Ishikawa (cell line): ENCODE measurements around the gene UBAC2.

Source experiments
- CEBPB ChIP-seq: IDR thresholded peaks from 2 replicates; pipeline ENCODE4 v1.6.1; 2012
- CREB1 ChIP-seq: IDR thresholded peaks from 2 replicates; pipeline ENCODE4 v1.6.1; 2012; ENCODE audit warnings: low read depth
- EGR1 ChIP-seq: IDR thresholded peaks from 2 replicates; pipeline ENCODE4 v1.6.1; 2012
- EP300 ChIP-seq: IDR thresholded peaks from 2 replicates; pipeline ENCODE4 v1.6.1; 2012; ENCODE audit warnings: borderline replicate concordance
- FOXM1 ChIP-seq: IDR thresholded peaks from 2 replicates; pipeline ENCODE4 v1.6.1; 2012; ENCODE audit warnings: low read depth, borderline replicate concordance
- NFIC ChIP-seq: IDR thresholded peaks from 2 replicates; pipeline ENCODE4 v1.6.1; 2012
- RAD21 ChIP-seq: IDR thresholded peaks from 2 replicates; pipeline ENCODE4 v1.6.1; 2012; ENCODE audit warnings: low read depth
- TAF1 ChIP-seq: IDR thresholded peaks from 2 replicates; pipeline ENCODE4 v1.6.1; 2012; ENCODE audit warnings: low read depth, mild to moderate bottlenecking
- TCF12 ChIP-seq: IDR thresholded peaks from 2 replicates; pipeline ENCODE4 v1.6.1; 2012; ENCODE audit warnings: low read depth
- TEAD4 ChIP-seq: IDR thresholded peaks from 2 replicates; pipeline ENCODE4 v1.6.1; 2012
- YY1 ChIP-seq: IDR thresholded peaks from 2 replicates; pipeline ENCODE4 v1.6.1; 2012; ENCODE audit warnings: low read depth
- ZBTB7A ChIP-seq: IDR thresholded peaks from 2 replicates; pipeline ENCODE4 v1.6.1; 2012; ENCODE audit warnings: low read depth
- TF ChIP-seq, protein P1 (sequence below): IDR thresholded peaks from 2 replicates; pipeline ENCODE4 v1.6.1; 2012
- TF ChIP-seq, protein P2 (sequence below): IDR thresholded peaks from 2 replicates; pipeline ENCODE4 v1.6.1; 2012; ENCODE audit warnings: low read depth, mild to moderate bottlenecking
- TF ChIP-seq, protein P3 (sequence below): IDR thresholded peaks from 2 replicates; pipeline ENCODE4 v1.6.1; 2012

The UBAC2 gene

DNA sequence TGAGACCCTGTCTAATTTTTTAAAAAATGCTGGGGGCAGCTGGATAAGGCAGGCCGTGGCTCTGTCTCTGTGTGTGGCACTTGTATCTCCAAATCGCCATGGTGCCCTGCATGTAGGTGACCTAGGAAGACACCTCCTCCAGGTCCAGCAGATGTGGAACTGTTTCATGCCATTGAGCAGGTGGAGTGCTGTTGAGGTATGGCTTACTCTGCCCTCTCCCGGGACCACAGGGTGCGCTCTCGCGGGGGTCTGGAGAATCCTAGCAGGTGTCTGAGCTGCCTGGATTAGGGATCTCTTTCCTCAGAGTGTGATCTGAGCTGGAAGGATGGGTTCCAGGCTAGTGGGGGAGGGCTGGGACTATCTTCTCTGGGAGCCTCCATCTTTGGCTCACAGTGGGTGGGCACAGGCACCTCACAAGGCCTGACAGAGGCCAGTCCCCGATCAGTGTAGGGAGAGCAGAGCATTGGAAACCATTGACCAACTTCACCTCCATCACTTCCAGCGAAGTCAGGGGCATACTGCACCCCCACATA is 233.0 kb downstream of the UBAC2 start:
- no peak for TF ChIP-seq YY1
- TF ChIP-seq EGR1 = no peak
- TF ChIP-seq FOXM1 = no peak
- TF ChIP-seq CREB1 = no peak
- TF ChIP-seq TEAD4 = no peak
- TF ChIP-seq RAD21 = no peak
- no peak for TF ChIP-seq NFIC
- no peak for TF ChIP-seq TAF1
- TF ChIP-seq TCF12 = no peak
- no peak for TF ChIP-seq EP300
- TF ChIP-seq CEBPB = no peak
- TF ChIP-seq, protein P1, sequence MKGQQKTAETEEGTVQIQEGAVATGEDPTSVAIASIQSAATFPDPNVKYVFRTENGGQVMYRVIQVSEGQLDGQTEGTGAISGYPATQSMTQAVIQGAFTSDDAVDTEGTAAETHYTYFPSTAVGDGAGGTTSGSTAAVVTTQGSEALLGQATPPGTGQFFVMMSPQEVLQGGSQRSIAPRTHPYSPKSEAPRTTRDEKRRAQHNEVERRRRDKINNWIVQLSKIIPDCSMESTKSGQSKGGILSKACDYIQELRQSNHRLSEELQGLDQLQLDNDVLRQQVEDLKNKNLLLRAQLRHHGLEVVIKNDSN = no peak
- TF ChIP-seq, protein P2, sequence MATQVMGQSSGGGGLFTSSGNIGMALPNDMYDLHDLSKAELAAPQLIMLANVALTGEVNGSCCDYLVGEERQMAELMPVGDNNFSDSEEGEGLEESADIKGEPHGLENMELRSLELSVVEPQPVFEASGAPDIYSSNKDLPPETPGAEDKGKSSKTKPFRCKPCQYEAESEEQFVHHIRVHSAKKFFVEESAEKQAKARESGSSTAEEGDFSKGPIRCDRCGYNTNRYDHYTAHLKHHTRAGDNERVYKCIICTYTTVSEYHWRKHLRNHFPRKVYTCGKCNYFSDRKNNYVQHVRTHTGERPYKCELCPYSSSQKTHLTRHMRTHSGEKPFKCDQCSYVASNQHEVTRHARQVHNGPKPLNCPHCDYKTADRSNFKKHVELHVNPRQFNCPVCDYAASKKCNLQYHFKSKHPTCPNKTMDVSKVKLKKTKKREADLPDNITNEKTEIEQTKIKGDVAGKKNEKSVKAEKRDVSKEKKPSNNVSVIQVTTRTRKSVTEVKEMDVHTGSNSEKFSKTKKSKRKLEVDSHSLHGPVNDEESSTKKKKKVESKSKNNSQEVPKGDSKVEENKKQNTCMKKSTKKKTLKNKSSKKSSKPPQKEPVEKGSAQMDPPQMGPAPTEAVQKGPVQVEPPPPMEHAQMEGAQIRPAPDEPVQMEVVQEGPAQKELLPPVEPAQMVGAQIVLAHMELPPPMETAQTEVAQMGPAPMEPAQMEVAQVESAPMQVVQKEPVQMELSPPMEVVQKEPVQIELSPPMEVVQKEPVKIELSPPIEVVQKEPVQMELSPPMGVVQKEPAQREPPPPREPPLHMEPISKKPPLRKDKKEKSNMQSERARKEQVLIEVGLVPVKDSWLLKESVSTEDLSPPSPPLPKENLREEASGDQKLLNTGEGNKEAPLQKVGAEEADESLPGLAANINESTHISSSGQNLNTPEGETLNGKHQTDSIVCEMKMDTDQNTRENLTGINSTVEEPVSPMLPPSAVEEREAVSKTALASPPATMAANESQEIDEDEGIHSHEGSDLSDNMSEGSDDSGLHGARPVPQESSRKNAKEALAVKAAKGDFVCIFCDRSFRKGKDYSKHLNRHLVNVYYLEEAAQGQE = no peak
- TF ChIP-seq, protein P3, sequence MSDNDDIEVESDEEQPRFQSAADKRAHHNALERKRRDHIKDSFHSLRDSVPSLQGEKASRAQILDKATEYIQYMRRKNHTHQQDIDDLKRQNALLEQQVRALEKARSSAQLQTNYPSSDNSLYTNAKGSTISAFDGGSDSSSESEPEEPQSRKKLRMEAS = no peak
- no peak for TF ChIP-seq ZBTB7A

DNA sequence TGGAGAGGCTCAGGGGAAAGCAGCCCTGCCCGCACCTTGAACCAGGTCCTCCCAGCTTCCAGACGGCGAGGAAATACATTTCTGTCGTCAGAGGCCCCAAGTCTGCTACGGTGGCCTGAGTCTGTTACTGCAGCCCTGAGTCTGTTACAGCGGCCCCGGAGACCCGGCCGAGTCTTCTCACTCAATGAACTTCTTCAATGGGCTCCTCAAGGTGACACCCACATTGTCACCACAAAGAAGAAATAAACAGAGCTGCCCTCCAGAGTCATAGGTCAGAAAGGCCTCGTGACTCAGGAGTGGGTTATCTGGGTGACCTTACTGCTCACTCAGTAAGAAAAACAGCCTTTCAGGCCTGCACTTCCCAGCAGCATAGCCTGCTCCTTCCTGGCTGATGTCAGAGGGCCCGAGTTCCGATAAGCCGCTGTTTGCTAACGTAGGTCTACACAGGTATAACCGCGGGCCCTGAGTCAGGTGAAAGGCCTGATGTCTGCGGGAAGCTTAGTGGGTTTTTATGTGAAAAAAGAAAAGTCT is 233.7 kb downstream of the UBAC2 start:
- TF ChIP-seq CEBPB = no peak
- no peak for TF ChIP-seq EGR1
- TF ChIP-seq TAF1 = no peak
- no peak for TF ChIP-seq TEAD4
- no peak for TF ChIP-seq ZBTB7A
- no peak for TF ChIP-seq NFIC

DNA sequence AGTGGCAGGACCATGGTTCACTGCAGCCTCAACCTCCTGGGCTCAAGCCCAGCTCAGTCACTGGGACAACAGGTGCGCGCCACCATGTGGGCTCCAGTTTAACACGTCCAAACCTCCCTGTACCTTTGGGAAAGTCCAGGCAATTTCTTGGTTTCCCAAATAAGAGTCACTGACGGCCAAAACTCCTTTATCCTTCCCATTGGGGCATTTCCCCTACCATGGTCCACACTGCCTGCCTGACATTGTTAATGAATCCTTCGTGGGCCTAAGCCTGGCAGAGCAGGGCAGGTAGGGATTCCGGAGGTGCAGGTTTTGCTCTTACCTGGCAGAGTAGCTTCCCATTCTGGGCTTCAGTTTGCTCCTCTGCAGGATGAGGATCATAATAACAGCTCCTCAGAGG is 234.5 kb downstream of the UBAC2 start:
- TF ChIP-seq TCF12 (no peak), FOXM1 (no peak), EP300 (no peak), RAD21 (no peak), TAF1 (no peak), NFIC (no peak), YY1 (no peak), ZBTB7A (no peak), CREB1 (no peak), TEAD4 (no peak), CEBPB (no peak), EGR1 (no peak)
- TF ChIP-seq, protein P1 = no peak
- TF ChIP-seq, protein P2 = no peak

DNA sequence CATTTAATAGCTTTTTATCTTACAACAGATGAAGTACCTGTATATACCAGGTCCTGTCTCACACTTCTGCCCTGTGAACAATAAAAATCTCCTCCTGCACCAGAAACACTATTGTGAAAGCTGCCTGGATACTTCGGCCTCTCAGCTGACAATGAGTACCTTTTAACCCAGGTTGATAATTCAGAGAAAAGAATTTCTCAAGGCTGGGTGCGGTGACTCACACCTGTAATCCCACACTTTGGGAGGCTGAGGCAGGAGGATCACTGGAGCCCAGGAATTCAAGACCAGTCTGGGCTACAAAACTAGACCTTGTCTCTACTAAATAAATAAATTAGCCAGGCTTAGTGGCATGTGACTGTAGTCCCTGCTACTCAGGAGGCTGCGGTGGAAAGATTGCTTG is 235.3 kb downstream of the UBAC2 start:
- TF ChIP-seq FOXM1 (no peak), EP300 (no peak), CREB1 (no peak), YY1 (no peak), TAF1 (no peak), ZBTB7A (no peak), TCF12 (no peak), EGR1 (no peak), NFIC (no peak), RAD21 (no peak), TEAD4 (no peak), CEBPB (no peak)
- TF ChIP-seq, protein P1 = no peak
- TF ChIP-seq, protein P2 = no peak
- TF ChIP-seq, protein P3 = no peak
